Measurements from ENCODE around the gene VSIG10. TPM values are rescaled to one million over a fixed set of nuclear protein-coding genes. Genes with fewer than 3 reads are reported as not detected.

Gene VSIG10
- total RNA-seq, 2 experiments from 2014 or later: 4.2 to 5.3 TPM

GRCh38 chr12:118125743-118126118, 21.9 kb upstream of the VSIG10 start:
- ATAC-seq (no peak), DNase-seq (no peak)
- Mint-ChIP-seq H3K36me3 (ENCODE audit: low read depth) (peaks cover 1% of the 10 kb centered on the region), H3K27ac (no peak overlapping the region), H3K9me3 (no peaks in the 10 kb centered on the region), H3K4me1 (ENCODE audit: low read depth) (peaks cover 3% of the 10 kb centered on the region), H3K4me3 (no peak overlapping the region), H3K27me3 (no peaks in the 10 kb centered on the region)
- TF ChIP-seq CTCF (IDR thresholded peaks at IDR 0.05): no peak
- ChIA-PET CTCF (no interaction called here), POLR2A (interaction anchor here (1.3 kb wide), 1 partner anchor 11 kb away, joined by 4 read pairs; the partner anchor contains the start of gene PEBP1)
- intact Hi-C loops (cut with micrococcal nuclease): no loop called here

GRCh38 chr12:118124333-118124874, 20.6 kb upstream of the VSIG10 start:
- Mint-ChIP-seq H3K4me1 (ENCODE audit: low read depth) (peaks cover 8% of the 10 kb centered on the region), H3K36me3 (ENCODE audit: low read depth) (peaks cover 1% of the 10 kb centered on the region), H3K27ac (no peak overlapping the region), H3K4me3 (no peak overlapping the region), H3K27me3 (no peaks in the 10 kb centered on the region), H3K9me3 (no peaks in the 10 kb centered on the region)
- POLR2A ChIA-PET: interaction anchor here (1.3 kb wide), 1 partner anchor 12 kb away, joined by 4 read pairs; the partner anchor contains the start of gene PEBP1
- intact Hi-C loops (cut with micrococcal nuclease): no loop called here
- DNase-seq: no peak
- no peak for TF ChIP-seq CTCF (IDR thresholded peaks at IDR 0.05)
- ATAC-seq: no peak
- CTCF ChIA-PET: interaction anchor here (0.7 kb wide), 1 partner anchor 59 kb away, joined by 3 read pairs; no protein-coding TSS in a partner anchor

GRCh38 chr12:118122264-118122663, 18.5 kb upstream of the VSIG10 start:
- CTCF ChIA-PET: interaction anchor here (1.3 to 2.7 kb wide), 8 partner anchors 9 to 272 kb away, joined by 3 to 25 read pairs (median 6); partner anchors contain the start of gene SUDS3

GRCh38 chr12:118120579-118121363, 17.0 kb upstream of the VSIG10 start:
- intact Hi-C loops (cut with micrococcal nuclease): no loop called here
- Mint-ChIP-seq H3K27me3 (no peaks in the 10 kb centered on the region), H3K4me1 (ENCODE audit: low read depth) (peaks cover 8% of the 10 kb centered on the region), H3K4me3 (no peak overlapping the region), H3K9me3 (no peaks in the 10 kb centered on the region), H3K36me3 (ENCODE audit: low read depth) (no peaks in the 10 kb centered on the region), H3K27ac (peak overlapping the region; percentile 79)
- DNase-seq (peak; percentile 79), ATAC-seq (peak; percentile 66)
- TF ChIP-seq CTCF (IDR thresholded peaks at IDR 0.05): peak; percentile 93
- CTCF ChIA-PET: interaction anchor here (0.8 to 2.7 kb wide), 28 partner anchors 8 to 271 kb away, joined by 3 to 25 read pairs (median 4); partner anchors contain the start of genes PEBP1 and SUDS3
- POLR2A ChIA-PET: interaction anchor here (1.1 to 1.2 kb wide), 2 partner anchors 60 to 255 kb away, joined by 4 to 5 read pairs; partner anchors contain the start of genes SUDS3 and WSB2

More at GRCh38 chr12:118122264-118122663, 18.5 kb upstream of the VSIG10 start:
- no peaks in the 10 kb centered on the region for H3K36me3 Mint-ChIP-seq (ENCODE audit: low read depth)
- no peak for TF ChIP-seq CTCF (IDR thresholded peaks at IDR 0.05)
- POLR2A ChIA-PET: no interaction called here
- H3K4me3 Mint-ChIP-seq: no peak overlapping the region
- DNase-seq (no peak), ATAC-seq (no peak)
- intact Hi-C loops (cut with micrococcal nuclease): no loop called here
- H3K27me3 Mint-ChIP-seq: no peaks in the 10 kb centered on the region
- peaks cover 8% of the 10 kb centered on the region for H3K4me1 Mint-ChIP-seq (ENCODE audit: low read depth)
- no peaks in the 10 kb centered on the region for H3K9me3 Mint-ChIP-seq
- no peak overlapping the region for H3K27ac Mint-ChIP-seq

GRCh38 chr12:118119449-118119879, 15.7 kb upstream of the VSIG10 start:
- Mint-ChIP-seq H3K9me3 (no peaks in the 10 kb centered on the region), H3K4me3 (no peak overlapping the region), H3K27ac (no peak overlapping the region), H3K27me3 (no peaks in the 10 kb centered on the region), H3K36me3 (ENCODE audit: low read depth) (no peaks in the 10 kb centered on the region), H3K4me1 (ENCODE audit: low read depth) (peaks cover 8% of the 10 kb centered on the region)
- ATAC-seq (no peak), DNase-seq (no peak)
- ChIA-PET POLR2A (no interaction called here), CTCF (interaction anchor here (2.2 to 2.7 kb wide), 2 partner anchors 170 to 245 kb away, joined by 7 to 17 read pairs; no protein-coding TSS in a partner anchor)
- no peak for TF ChIP-seq CTCF (IDR thresholded peaks at IDR 0.05)
- intact Hi-C loops (cut with micrococcal nuclease): no loop called here

Data from activated CD8-positive, alpha-beta T cell treated with anti-CD3 and anti-CD28 coated beads for 36 hours (primary cell).